Right renal pelvis (tissue), 4 donors: ENCODE data around the gene TMEM139. TPM values are rescaled to one million over a fixed set of nuclear protein-coding genes. Genes with fewer than 3 reads are reported as not detected.
A peak's percentile ranks its signal among the peaks of the same experiment; 100 is the strongest.

Experiments used
- DNase-seq, 4 donors: peaks; one replicate each; pipeline ENCODE4 v3.0.0-alpha.2; 2013; ENCODE audit warnings: low read depth in 4 of 4, low spot score in 3 of 4, missing footprints in 1 of 4
- polyA plus RNA-seq, 4 donors: library from polyadenylated mRNA; unstranded; fragments of 120-200 nt; gene quantifications; one replicate each; pipeline ENCODE4 v1.2.1, GENCODE V29; 2013; ENCODE audit not compliant: insufficient read length in 4 of 4

Gene TMEM139
- 10 to 100 TPM; 57.0 to 76.0 (median 60.8) TPM for polyA plus RNA-seq

- peak in 1 of 4 donors; percentile 63 for DNase-seq
These were observed at the start of gene TMEM139 for GRCh38 chr7:143284591-143285469. TMEM139 (plus strand) TSS chr7:143284958; CDS start chr7:143285958, 1,000 bp downstream.

DNA sequence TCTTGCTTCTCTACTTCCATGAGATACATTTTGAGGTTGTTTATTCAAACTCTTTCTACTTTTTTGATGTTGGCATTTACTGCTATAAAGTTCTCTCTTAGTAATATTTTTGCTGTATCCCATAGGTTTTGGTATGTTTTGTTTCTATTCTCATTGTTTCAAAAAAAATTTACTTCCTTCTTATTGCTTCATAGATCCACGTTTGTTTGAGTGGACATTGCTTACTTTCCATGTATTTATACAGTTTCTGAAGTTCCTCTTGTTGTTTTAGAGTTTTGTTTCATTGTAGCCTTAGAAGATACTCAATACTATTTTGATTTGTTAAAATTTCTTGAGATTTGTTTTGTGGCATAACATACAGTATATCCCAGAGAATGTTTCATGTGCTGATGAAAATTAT is 49.2 kb upstream of the TMEM139 start:
- DNase-seq: no peak

- DNase-seq: no peak
These were observed 48.3 kb upstream of the TMEM139 start for GRCh38 chr7:143236408-143236990.

DNA sequence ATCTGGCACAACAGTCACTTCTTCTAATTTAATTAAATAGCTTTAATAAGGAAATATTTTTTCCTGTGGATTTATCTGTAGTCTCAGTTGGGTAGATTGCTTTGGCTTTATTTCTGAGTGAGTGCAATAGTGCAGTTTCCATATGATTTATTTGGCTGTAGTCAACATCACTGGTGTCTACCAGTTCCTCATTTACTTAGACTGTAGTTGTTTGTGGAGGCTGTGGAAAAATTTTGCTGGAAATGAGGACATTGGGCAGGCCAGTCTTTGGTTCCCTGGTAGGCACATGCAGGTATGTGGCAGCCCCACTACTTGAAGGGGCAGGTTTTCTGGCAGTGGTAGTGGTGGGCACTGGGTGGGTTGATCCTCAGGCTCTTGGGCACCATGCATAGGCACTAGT is 47.4 kb upstream of the TMEM139 start:
- no peak for DNase-seq

DNA sequence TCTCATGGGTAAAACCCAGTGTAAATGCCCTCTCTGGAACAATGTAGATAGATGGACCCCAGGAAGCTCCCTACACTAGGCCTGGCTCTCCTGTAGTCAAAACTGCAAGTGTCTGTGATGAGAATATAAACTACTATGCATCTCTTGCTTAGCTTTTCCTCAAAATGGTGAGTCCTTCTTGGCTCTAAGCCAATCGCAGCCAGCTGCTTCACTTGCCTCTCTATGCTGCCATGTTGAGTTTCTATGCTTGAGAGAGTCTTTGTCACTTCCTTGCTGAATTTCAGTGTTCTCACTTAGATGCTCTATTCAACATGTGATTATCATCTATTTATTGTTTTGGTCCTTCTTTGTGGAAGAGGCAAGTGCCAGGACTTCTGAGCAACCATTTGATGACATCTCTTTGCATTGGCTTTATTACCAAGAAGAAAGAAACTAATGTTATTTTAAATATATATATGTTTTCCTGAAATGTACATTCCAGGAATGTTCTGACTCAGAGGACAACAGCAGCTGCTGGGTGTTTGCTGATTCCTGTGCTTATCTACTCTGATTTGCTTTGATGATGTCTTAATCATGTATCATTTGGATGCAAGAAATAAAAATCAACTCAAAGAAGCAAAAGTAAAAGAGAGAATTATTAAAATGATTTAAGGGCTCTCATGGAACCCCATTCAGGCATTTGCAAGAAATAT is 46.3 kb upstream of the TMEM139 start:
- DNase-seq: no peak

GRCh38 chr7:143239813-143240212 is 44.9 kb upstream of the TMEM139 start:
- no peak for DNase-seq

DNA sequence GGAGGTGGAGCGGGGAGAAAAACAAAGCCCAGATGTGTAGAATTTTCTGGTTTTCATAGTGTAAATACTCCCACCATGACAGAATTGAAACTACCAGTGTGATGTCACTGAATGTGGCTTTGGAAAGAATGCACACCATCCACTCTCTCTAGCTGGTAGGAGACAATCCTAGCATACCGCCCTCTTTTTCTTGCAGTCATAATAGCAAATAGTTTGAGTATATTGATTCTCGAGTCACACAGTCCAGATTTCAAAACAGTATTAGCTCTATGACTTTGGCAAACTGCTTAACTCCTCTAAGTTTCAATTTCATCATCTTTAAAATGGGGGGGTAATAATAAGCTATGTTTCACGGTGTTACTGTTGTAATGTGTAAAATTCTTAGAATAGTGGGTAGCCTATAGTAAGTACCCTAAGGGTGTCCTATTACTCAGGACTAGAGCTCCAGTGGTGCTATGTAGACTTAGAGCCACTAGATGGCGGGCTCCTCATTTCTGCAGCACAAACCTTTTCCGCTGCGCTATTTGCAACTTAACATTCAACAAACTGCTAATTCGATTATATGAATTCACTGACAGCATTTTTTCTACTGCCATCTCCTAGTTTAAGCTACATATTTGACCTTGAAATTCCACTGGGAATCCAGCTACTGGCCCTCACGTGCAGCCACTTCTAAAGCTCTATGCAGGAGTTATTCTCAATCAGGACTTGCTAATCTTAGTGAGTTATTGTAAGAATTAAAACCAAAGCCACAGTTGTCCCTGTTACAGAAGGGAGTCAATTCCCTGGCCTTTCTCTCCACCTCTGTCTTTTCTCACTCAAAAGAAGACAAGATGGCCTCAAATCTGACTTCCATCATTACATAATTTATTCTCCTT is 44.2 kb upstream of the TMEM139 start:
- DNase-seq: peak; percentile 57 to 67 (median 60)

GRCh38 chr7:143242306-143242705 is 42.5 kb upstream of the TMEM139 start:
- DNase-seq: no peak

GRCh38 chr7:143243111-143243510 is 41.6 kb upstream of the TMEM139 start:
- no peak for DNase-seq

GRCh38 chr7:143243614-143244013 is 41.1 kb upstream of the TMEM139 start:
- DNase-seq: no peak

DNA sequence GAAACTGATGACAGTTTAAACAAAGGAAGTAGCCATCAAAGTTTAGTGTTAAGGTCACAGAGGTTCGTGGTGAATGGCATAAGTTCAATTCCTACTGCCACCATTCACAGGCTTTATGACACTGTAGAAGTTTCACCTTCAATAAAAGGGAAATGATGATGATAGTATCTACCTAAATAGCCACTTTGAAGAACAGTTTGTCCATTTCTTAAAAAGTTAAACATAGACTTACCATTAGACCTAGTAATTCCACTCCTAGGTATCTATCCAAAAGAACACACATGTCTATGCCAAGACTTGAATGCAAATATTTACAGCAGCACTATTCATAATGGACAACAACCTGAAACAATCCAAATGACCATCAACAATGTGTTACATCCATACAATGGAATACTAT is 40.4 kb upstream of the TMEM139 start:
- no peak for DNase-seq

DNA sequence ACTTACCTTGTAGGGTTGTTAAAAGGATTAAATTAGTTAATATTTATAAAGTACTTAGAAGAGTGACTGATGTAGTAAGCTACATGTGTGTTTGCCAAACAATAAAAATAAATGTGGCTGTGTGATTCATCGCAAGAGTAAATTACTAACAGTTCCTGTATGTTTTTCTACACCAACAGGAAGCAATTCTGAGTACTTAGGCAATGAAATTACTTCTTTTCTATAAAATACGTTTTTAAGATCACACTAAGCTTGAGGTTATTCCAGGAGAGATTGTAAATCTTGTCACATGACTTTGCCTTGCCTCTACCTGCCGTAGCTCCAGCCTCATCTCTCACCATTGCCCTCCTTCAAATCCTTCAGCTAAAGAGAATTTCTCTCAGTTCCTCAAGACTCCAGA is 39.6 kb upstream of the TMEM139 start:
- no peak for DNase-seq

GRCh38 chr7:143247372-143247771 is 37.4 kb upstream of the TMEM139 start:
- DNase-seq: no peak

DNA sequence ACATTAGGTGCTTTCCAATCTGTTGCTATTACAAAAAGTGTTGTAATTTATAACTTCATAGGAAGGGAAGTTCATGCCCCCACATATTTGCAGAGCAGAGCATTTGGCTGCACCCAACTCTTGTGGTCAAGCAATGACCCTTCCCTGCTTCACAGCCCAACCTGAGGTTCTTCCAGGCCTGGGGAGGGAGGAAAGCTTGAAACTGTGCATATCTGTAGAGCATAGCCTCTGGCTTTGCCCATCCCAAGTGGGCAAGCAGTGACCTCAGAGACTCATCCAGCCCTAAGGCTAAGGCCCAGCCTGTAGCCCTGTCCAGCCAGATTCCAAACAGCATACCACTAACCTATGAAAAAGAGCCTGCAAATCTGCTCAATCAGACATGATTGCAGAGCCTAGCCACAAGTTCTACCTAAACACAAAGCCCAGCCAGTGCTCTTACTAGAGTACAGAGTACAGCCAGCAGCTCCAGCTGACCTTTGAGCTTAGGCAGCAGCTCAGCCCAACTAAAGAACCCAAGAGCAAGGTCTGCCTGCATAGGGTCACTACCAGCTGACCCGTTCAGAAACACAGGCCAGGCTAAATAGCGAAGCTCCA is 35.9 kb upstream of the TMEM139 start:
- no peak for DNase-seq

GRCh38 chr7:143250199-143250598 is 34.6 kb upstream of the TMEM139 start:
- DNase-seq: no peak

GRCh38 chr7:143250822-143251221 is 33.9 kb upstream of the TMEM139 start:
- DNase-seq: no peak

GRCh38 chr7:143252006-143252405 is 32.8 kb upstream of the TMEM139 start:
- DNase-seq: no peak

- no peak for DNase-seq
These were observed 29.2 kb upstream of the TMEM139 start for GRCh38 chr7:143255564-143255963.

GRCh38 chr7:143256325-143256724 is 28.4 kb upstream of the TMEM139 start:
- DNase-seq: no peak

DNA sequence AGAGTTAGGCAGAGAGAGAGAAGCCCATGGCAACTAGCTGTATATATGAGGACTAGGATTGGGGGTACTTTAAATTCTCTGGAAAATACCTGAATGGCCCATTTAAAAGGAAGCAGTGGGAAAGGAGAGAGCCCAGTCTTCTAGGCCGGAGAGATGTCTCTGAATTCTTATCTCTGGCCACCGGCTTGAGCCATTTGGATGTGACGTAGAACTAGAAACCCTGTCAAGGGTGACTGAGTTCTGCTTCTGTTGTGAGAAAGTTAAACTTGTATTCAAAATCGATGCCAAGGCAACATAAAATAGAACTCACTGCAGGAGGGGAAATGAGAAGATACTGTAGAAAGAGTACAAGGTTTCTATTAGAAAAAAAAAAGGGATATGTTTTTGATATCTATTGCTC is 27.8 kb upstream of the TMEM139 start:
- no peak for DNase-seq
